SU-DHL-6 (cell line): Measurements from ENCODE around the gene ITGB1.

Experiments used
- H2AFZ ChIP-seq: fragments of 200-600 bp; sonication (generic); 2 replicates; pipeline ENCODE4 v1.6.1; 2014; ENCODE audit warnings: low read depth, mild to moderate bottlenecking, moderate library complexity, mixed read lengths, antibody characterized with exemption, low read length; ENCODE audit not compliant: severe bottlenecking
- H3F3A ChIP-seq: fragments of 200-600 bp; shearing (Covaris generic); 2 replicates; pipeline ENCODE4 v1.6.0; 2016; ENCODE audit warnings: antibody characterized with exemption, mild to moderate bottlenecking; ENCODE audit not compliant: insufficient read depth
- H3K27ac ChIP-seq: fragments of 200-600 bp; sonication (generic); 2 replicates; pipeline ENCODE4 v1.5.1; 2016; ENCODE audit warnings: low read depth, mild to moderate bottlenecking, low read length, moderate library complexity, mixed read lengths
- H3K27me3 ChIP-seq: fragments of 200-600 bp; sonication (generic), shearing (Covaris generic); 2 replicates; pipeline ENCODE4 v1.6.0; 2014; ENCODE audit warnings: mild to moderate bottlenecking, low read length
- H3K36me3 ChIP-seq: fragments of 200-600 bp; sonication (generic); 2 replicates; pipeline ENCODE4 v1.6.1; 2014; ENCODE audit warnings: mild to moderate bottlenecking, low read length, mixed read lengths
- H3K4me2 ChIP-seq: fragments of 300-600, 200-600 bp; shearing (Covaris generic), sonication (generic); 2 replicates; pipeline ENCODE4 v1.6.0; 2014; ENCODE audit warnings: low read length, low read depth, mild to moderate bottlenecking; ENCODE audit not compliant: poor library complexity, severe bottlenecking
- H3K4me3 ChIP-seq: fragments of 200-600 bp; sonication (generic); 2 replicates; pipeline ENCODE4 v1.5.1; 2014; ENCODE audit warnings: antibody characterized with exemption, low read length, mild to moderate bottlenecking, mixed read lengths; ENCODE audit not compliant: insufficient read depth, poor library complexity, severe bottlenecking
- H3K79me2 ChIP-seq: fragments of 200-600 bp; sonication (generic); 2 replicates; pipeline ENCODE4 v1.6.1; 2014; ENCODE audit warnings: mild to moderate bottlenecking, low read length, moderate library complexity; ENCODE audit not compliant: insufficient read depth
- H3K9ac ChIP-seq: fragments of 200-600 bp; sonication (generic); 2 replicates; pipeline ENCODE4 v1.7.0; 2014; ENCODE audit warnings: mild to moderate bottlenecking, low read length
- H3K9me2 ChIP-seq: fragments of 200-600 bp; sonication (generic); replicated peaks from 2 replicates; pipeline ENCODE4 v1.6.1; 2014; ENCODE audit warnings: low read length; ENCODE audit not compliant: insufficient read depth
- H3K9me3 ChIP-seq: fragments of 200-600 bp; sonication (generic); 2 replicates; pipeline ENCODE4 v1.6.1; 2014; ENCODE audit warnings: low read length, mixed read lengths; ENCODE audit not compliant: insufficient read depth
- H4K20me1 ChIP-seq: fragments of 200-600 bp; sonication (generic); 2 replicates; pipeline ENCODE4 v1.6.1; 2014; ENCODE audit warnings: low read depth, mild to moderate bottlenecking, antibody characterized with exemption, low read length, moderate library complexity, mixed read lengths
- EZH2phosphoT487 ChIP-seq: fragments of 200-600 bp; sonication (generic), shearing (Covaris generic); conservative IDR thresholded peaks from 2 replicates; pipeline ENCODE4 v1.6.1; 2018; ENCODE audit warnings: mild to moderate bottlenecking, antibody characterized with exemption, low read length, moderate library complexity, mixed read lengths
- TF ChIP-seq, protein P1 (sequence below): fragments of 200-600 bp; sonication (generic); IDR thresholded peaks from one replicate; pipeline ENCODE4 v1.5.1; 2017; ENCODE audit warnings: antibody characterized with exemption, mild to moderate bottlenecking, low read length, moderate library complexity; ENCODE audit not compliant: insufficient read depth, poor library complexity, severe bottlenecking

Gene ITGB1

DNA sequence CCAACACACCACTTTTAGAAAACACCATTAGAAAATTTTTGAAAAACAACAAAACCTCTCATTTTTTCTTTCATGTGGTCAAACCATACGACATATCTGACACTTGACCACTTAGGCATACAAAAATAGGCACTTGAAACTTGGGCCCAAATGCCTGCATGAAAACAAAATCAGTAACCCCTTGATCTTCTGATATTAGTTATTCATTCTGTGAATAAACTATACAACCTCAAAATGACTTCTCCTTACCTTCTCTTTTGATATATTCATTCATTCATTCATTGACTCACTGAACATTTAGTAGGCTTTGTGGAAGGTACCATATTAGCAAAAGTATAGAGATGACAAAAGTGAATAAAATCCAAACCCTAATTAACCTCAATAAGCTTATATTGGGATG lies 26.4 kb downstream of the ITGB1 start:
- no peaks in the 10 kb centered on the region for H3K9me2 ChIP-seq
- no peaks in the 10 kb centered on the region for H3K27me3 ChIP-seq
- H3K4me3 ChIP-seq: no peak overlapping the region
- no peaks in the 10 kb centered on the region for H3K79me2 ChIP-seq
- no peaks in the 10 kb centered on the region for H3F3A ChIP-seq
- H4K20me1 ChIP-seq: no peaks in the 10 kb centered on the region
- H3K9me3 ChIP-seq: no peaks in the 10 kb centered on the region
- no peak overlapping the region for H2AFZ ChIP-seq
- no peak overlapping the region for H3K4me2 ChIP-seq
- no peak overlapping the region for H3K27ac ChIP-seq
- H3K36me3 ChIP-seq: no peaks in the 10 kb centered on the region
- H3K9ac ChIP-seq: no peak overlapping the region
- TF ChIP-seq, protein P1, sequence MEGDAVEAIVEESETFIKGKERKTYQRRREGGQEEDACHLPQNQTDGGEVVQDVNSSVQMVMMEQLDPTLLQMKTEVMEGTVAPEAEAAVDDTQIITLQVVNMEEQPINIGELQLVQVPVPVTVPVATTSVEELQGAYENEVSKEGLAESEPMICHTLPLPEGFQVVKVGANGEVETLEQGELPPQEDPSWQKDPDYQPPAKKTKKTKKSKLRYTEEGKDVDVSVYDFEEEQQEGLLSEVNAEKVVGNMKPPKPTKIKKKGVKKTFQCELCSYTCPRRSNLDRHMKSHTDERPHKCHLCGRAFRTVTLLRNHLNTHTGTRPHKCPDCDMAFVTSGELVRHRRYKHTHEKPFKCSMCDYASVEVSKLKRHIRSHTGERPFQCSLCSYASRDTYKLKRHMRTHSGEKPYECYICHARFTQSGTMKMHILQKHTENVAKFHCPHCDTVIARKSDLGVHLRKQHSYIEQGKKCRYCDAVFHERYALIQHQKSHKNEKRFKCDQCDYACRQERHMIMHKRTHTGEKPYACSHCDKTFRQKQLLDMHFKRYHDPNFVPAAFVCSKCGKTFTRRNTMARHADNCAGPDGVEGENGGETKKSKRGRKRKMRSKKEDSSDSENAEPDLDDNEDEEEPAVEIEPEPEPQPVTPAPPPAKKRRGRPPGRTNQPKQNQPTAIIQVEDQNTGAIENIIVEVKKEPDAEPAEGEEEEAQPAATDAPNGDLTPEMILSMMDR: no peak
- no peak for TF ChIP-seq EZH2phosphoT487

DNA sequence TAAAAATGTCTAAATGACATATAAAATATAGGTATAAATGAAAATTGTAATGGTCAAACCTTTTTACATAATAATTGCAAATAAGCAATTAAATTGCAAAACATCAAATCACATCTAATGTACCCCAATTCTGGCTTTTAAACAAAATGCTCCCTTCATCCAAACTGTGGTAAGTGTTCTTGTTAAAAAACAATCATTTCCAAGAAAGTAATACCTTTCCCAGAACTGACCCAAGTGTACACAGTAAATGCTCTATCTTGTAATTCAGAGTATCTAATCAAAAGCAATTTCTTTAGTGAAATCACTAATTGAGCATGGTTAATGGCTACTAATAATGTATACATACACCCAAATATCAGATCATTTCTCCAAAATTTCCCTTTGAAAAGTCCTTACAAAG lies 28.0 kb downstream of the ITGB1 start:
- Histone ChIP-seq H3K79me2 (no peaks in the 10 kb centered on the region), H3K9me3 (no peaks in the 10 kb centered on the region), H3K9ac (no peak overlapping the region), H3K4me2 (no peak overlapping the region), H2AFZ (no peak overlapping the region), H3K27me3 (no peaks in the 10 kb centered on the region), H3K9me2 (no peaks in the 10 kb centered on the region), H3K36me3 (no peaks in the 10 kb centered on the region), H3K4me3 (no peak overlapping the region), H3K27ac (no peak overlapping the region), H4K20me1 (no peaks in the 10 kb centered on the region), H3F3A (no peaks in the 10 kb centered on the region)
- TF ChIP-seq, protein P1: no peak

DNA sequence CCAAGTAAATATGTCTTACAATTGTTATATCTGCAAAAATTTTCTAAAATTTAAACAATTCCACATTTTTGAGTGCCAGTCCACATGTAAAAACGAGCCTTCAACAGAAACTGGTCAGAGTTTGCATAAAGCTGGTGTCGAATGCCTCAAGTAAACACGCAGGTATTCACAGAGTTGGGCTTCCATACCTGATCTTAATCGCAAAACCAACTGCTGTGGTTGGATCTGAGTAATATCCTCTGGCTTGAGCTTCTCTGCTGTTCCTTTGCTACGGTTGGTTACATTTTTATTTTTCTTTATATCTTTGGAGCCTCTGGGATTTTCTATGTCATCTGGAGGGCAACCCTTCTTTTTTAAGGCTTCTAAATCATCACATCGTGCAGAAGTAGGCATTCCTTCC lies 28.4 kb downstream of the ITGB1 start:
- TF ChIP-seq, protein P1: no peak
- TF ChIP-seq EZH2phosphoT487: no peak
- H3K9me3 ChIP-seq: no peaks in the 10 kb centered on the region
- no peak overlapping the region for H3K4me3 ChIP-seq
- H3K79me2 ChIP-seq: no peaks in the 10 kb centered on the region
- no peak overlapping the region for H2AFZ ChIP-seq
- no peak overlapping the region for H3K27ac ChIP-seq
- H3K4me2 ChIP-seq: no peak overlapping the region
- no peaks in the 10 kb centered on the region for H3K36me3 ChIP-seq
- no peaks in the 10 kb centered on the region for H3K9me2 ChIP-seq
- H3F3A ChIP-seq: no peaks in the 10 kb centered on the region
- H3K27me3 ChIP-seq: no peaks in the 10 kb centered on the region
- H4K20me1 ChIP-seq: no peaks in the 10 kb centered on the region
- H3K9ac ChIP-seq: no peak overlapping the region

DNA sequence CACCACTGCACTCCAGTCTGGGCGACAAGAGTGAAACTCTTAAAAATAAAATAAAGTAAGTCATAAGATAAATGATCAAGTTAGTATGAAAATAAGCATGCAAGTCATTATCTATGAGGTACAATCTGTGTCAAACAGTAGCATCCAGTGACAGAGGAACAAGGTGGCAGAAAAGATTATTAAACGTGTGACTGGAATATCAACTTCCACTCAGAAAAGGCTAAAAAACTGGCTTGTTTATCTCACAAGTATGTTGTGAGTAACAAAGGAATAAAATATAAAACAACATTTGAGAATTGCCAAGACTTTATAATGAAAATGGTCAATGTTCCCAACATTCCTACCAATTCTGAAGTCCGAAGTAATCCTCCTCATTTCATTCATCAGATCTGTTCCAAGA lies 30.3 kb downstream of the ITGB1 start:
- no peaks in the 10 kb centered on the region for H3K36me3 ChIP-seq
- no peaks in the 10 kb centered on the region for H3K9me3 ChIP-seq
- H2AFZ ChIP-seq: no peak overlapping the region
- H4K20me1 ChIP-seq: no peaks in the 10 kb centered on the region
- no peaks in the 10 kb centered on the region for H3K79me2 ChIP-seq
- H3K27ac ChIP-seq: no peak overlapping the region
- H3K4me2 ChIP-seq: no peak overlapping the region
- no peak overlapping the region for H3K9ac ChIP-seq
- no peak overlapping the region for H3K4me3 ChIP-seq
- no peaks in the 10 kb centered on the region for H3K27me3 ChIP-seq
- no peaks in the 10 kb centered on the region for H3F3A ChIP-seq
- H3K9me2 ChIP-seq: no peaks in the 10 kb centered on the region
- no peak for TF ChIP-seq EZH2phosphoT487
- TF ChIP-seq, protein P1: no peak
